GM23338 (cell line): ENCODE results near the gene SLC26A6. TPM values are rescaled to one million over a fixed set of nuclear protein-coding genes. Genes with fewer than 3 reads are reported as not detected.

ENCODE experiments used
- ATAC-seq: fragments of 200-7000 bp; cut with Tn5 transposase; 3 replicates; pipeline ENCODE4 v1.9.1; 2020
- DNase-seq: peaks from one replicate; pipeline ENCODE4 v3.0.0-alpha.2; 2015; ENCODE audit warnings: low spot score
- H2AFZ ChIP-seq: fragments of 200-600 bp; sonication (generic); 2 replicates; pipeline ENCODE4 v1.8.0; 2016; ENCODE audit warnings: antibody characterized with exemption, mild to moderate bottlenecking, moderate library complexity
- H3F3A ChIP-seq: fragments of 200-600 bp; sonication (generic); replicated peaks from 2 replicates; pipeline ENCODE4 v1.8.0; 2017; ENCODE audit warnings: antibody characterized with exemption, mixed run types, low read depth
- H3K27ac ChIP-seq: fragments of 200-600 bp; sonication (generic); 2 replicates; pipeline ENCODE4 v1.6.1; 2016; ENCODE audit warnings: low read depth
- H3K27me3 ChIP-seq: fragments of 200-600 bp; sonication (generic); 2 replicates; pipeline ENCODE4 v1.8.0; 2016; ENCODE audit warnings: mild to moderate bottlenecking, mixed run types, moderate library complexity; ENCODE audit not compliant: insufficient read depth
- H3K36me3 ChIP-seq: fragments of 200-600 bp; sonication (generic); 2 replicates; pipeline ENCODE4 v1.8.0; 2016; ENCODE audit warnings: mild to moderate bottlenecking; ENCODE audit not compliant: insufficient read depth
- H3K4me1 ChIP-seq: fragments of 200-600 bp; sonication (generic); 2 replicates; pipeline ENCODE4 v1.8.0; 2016; ENCODE audit warnings: mild to moderate bottlenecking, moderate library complexity; ENCODE audit not compliant: insufficient read depth
- H3K4me2 ChIP-seq: fragments of 200-600 bp; sonication (generic); 2 replicates; pipeline ENCODE4 v1.7.1; 2017; ENCODE audit warnings: mixed run types
- H3K4me3 ChIP-seq: fragments of 200-600 bp; sonication (generic); 2 replicates; pipeline ENCODE4 v1.6.1; 2016; ENCODE audit warnings: mixed run types
- H3K79me2 ChIP-seq: fragments of 200-600 bp; sonication (generic); replicated peaks from 2 replicates; pipeline ENCODE4 v1.8.0; 2017; ENCODE audit warnings: mild to moderate bottlenecking; ENCODE audit not compliant: insufficient read depth
- H3K9me2 ChIP-seq: fragments of 200-600 bp; sonication (generic); 2 replicates; pipeline ENCODE4 v1.8.0; 2017; ENCODE audit not compliant: insufficient read depth
- H4K20me1 ChIP-seq: fragments of 200-600 bp; sonication (generic); replicated peaks from 2 replicates; pipeline ENCODE4 v1.8.0; 2017; ENCODE audit warnings: mild to moderate bottlenecking; ENCODE audit not compliant: insufficient read depth
- H3K27ac Mint-ChIP-seq: 2 replicates; pipeline ENCODE4 v1.8.0; 2020; ENCODE audit warnings: inconsistent platforms, mild to moderate bottlenecking, moderate library complexity, mixed read lengths
- H3K27me3 Mint-ChIP-seq: 3 replicates; pipeline ENCODE4 v1.8.0; 2022; ENCODE audit warnings: low read depth, mild to moderate bottlenecking, moderate library complexity, mixed read lengths, inconsistent platforms; ENCODE audit not compliant: insufficient read depth, poor library complexity
- H3K36me3 Mint-ChIP-seq: 3 replicates; pipeline ENCODE4 v1.8.0; 2021; ENCODE audit warnings: low read depth, mild to moderate bottlenecking, inconsistent platforms, moderate library complexity, mixed read lengths
- H3K4me1 Mint-ChIP-seq: 3 replicates; pipeline ENCODE4 v1.8.0; 2020; ENCODE audit warnings: mild to moderate bottlenecking, inconsistent platforms, mixed read lengths
- H3K4me3 Mint-ChIP-seq: 3 replicates; pipeline ENCODE4 v1.8.0; 2021; ENCODE audit warnings: moderate library complexity, mild to moderate bottlenecking, inconsistent platforms, mixed read lengths
- H3K9me3 Mint-ChIP-seq: 3 replicates; pipeline ENCODE4 v1.8.0; 2020; ENCODE audit warnings: moderate library complexity, mild to moderate bottlenecking, inconsistent platforms, mixed read lengths
- CTCF ChIP-seq, 2 experiments: fragments of 200-600 bp in 1 of 2; sonication (generic) in 1 of 2; conservative IDR thresholded peaks; 2 replicates each; pipeline versions ENCODE4 v1.5.1 to v1.6.1; 2016 to 2017; ENCODE audit warnings: antibody characterized with exemption in 2 of 2, low read depth in 2 of 2, mild to moderate bottlenecking in 2 of 2, moderate library complexity in 1 of 2
- ETS1 ChIP-seq: IDR thresholded peaks from 2 replicates; pipeline ENCODE4 v1.6.1; 2016; ENCODE audit warnings: antibody characterized with exemption
- EZH2 ChIP-seq: fragments of 200-600 bp; sonication (generic); IDR thresholded peaks from one replicate; pipeline ENCODE4 v1.8.0; 2017; ENCODE audit warnings: antibody characterized with exemption, mild to moderate bottlenecking, low read depth; ENCODE audit not compliant: unreplicated experiment
- JUNB ChIP-seq: IDR thresholded peaks from one replicate; pipeline ENCODE4 v1.6.1; 2016; ENCODE audit warnings: antibody characterized with exemption; ENCODE audit not compliant: unreplicated experiment
- NANOG ChIP-seq: IDR thresholded peaks from 2 replicates; pipeline ENCODE4 v1.6.1; 2016; ENCODE audit warnings: antibody characterized with exemption, borderline replicate concordance
- REST ChIP-seq: IDR thresholded peaks from one replicate; pipeline ENCODE4 v1.6.1; 2018; ENCODE audit warnings: antibody characterized with exemption; ENCODE audit not compliant: unreplicated experiment
- ZNF114 ChIP-seq: fragments of 250-450 bp; sonication (Bioruptor Pico); IDR thresholded peaks from 2 replicates; pipeline ENCODE4 v1.5.0; 2020; ENCODE audit warnings: mild to moderate bottlenecking, moderate library complexity
- ZNF462 ChIP-seq: fragments of 250-450 bp; sonication (Bioruptor Pico); IDR thresholded peaks from 2 replicates; pipeline ENCODE4 v1.5.0; 2020; ENCODE audit warnings: mild to moderate bottlenecking, moderate library complexity
- polyA plus RNA-seq: library from polyadenylated mRNA; unstranded; fragments of >200 nt; fragmentation: Nextera tagmentation; extraction: Ambion mirVana; gene quantifications from 2 replicates; pipeline ENCODE4 v1.2.1, GENCODE V29; 2016
- total RNA-seq: library from RNA; depleted of rRNA; stranded (reverse); fragments of >200 nt; shearing (Covaris generic); gene quantifications from 2 replicates; pipeline ENCODE4 v1.2.3, GENCODE V29; 2014

SLC26A6 gene
- total and polyA plus RNA-seq, 2 experiments from 2014 or later, result 34.3 to 96.4 TPM

GRCh38 chr3:48672522-48672921 is 37.3 kb upstream of the SLC26A6 start:
- no peak overlapping the region for H3K27ac Mint-ChIP-seq
- Histone ChIP-seq H3K4me2 (no peak overlapping the region), H3K27me3 (no peaks in the 10 kb centered on the region), H3F3A (0 out of 2 replicates have a peak, but pooled peaks cover 3% of the 10 kb centered on the region), H3K9me2 (no peaks in the 10 kb centered on the region), H3K27ac (no peak overlapping the region), H3K36me3 (no peaks in the 10 kb centered on the region), H3K79me2 (no peaks in the 10 kb centered on the region), H3K4me1 (no peaks in the 10 kb centered on the region), H2AFZ (no peak overlapping the region), H4K20me1 (no peaks in the 10 kb centered on the region; the same call in 1 of the 2 replicates), H3K4me3 (no peak overlapping the region)
- no peak for TF ChIP-seq ZNF114 (CRISPR knock-in tag)
- TF ChIP-seq ZNF462, result no peak
- TF ChIP-seq NANOG, result no peak
- no peak for TF ChIP-seq JUNB
- TF ChIP-seq EZH2, result no peak
- no peak for TF ChIP-seq CTCF (conservative IDR thresholded peaks at IDR 0.05; ENCODE audit: low read depth in 2 of 2)
- no peak for TF ChIP-seq ETS1
- no peak for TF ChIP-seq REST
- ATAC-seq, result no peak
- H3K4me1 Mint-ChIP-seq, result no peaks in the 10 kb centered on the region
- peaks cover 8% of the 10 kb centered on the region for H3K27me3 Mint-ChIP-seq
- DNase-seq, result no peak
- H3K36me3 Mint-ChIP-seq, result peaks cover 50% of the 10 kb centered on the region
- H3K4me3 Mint-ChIP-seq, result no peak overlapping the region
- H3K9me3 Mint-ChIP-seq, result no peaks in the 10 kb centered on the region; the same call in 2 of the 3 replicates
